CD8-positive, alpha-beta memory T cell (primary cell): ENCODE data around the gene EID2B. TPM values are rescaled to one million over a fixed set of nuclear protein-coding genes. Genes with fewer than 3 reads are reported as not detected.
A peak's percentile ranks its signal among the peaks of the same experiment; 100 is the strongest.

ENCODE experiments used
- CTCF ChIA-PET: fragments of 350-600 bp; sonication (Branson Sonifier 250); formaldehyde crosslinking; loops from one replicate; lab custom pipeline; 2021; ENCODE audit warnings: antibody characterized with exemption; lab: Charles Lee
- POLR2A ChIA-PET: fragments of 350-600 bp; sonication (Branson Sonifier 250); formaldehyde crosslinking; loops from one replicate; lab custom pipeline; 2021; ENCODE audit warnings: antibody characterized with exemption; lab: Charles Lee
- DNase-seq, 5 donors: peaks; one replicate each; pipeline versions ENCODE4 v3.0.0 to v3.0.0-alpha.2; 2020 to 2022; ENCODE audit warnings: mixed read lengths in 1 of 5
- H3K27ac ChIP-seq: one replicate; pipeline ENCODE4 v1.7.0; 2013; ENCODE audit warnings: low read depth, mild to moderate bottlenecking, low read length, moderate library complexity
- H3K27me3 ChIP-seq: 2 replicates; pipeline ENCODE4 v1.7.0; 2013; ENCODE audit warnings: low read length, mild to moderate bottlenecking; ENCODE audit not compliant: insufficient read depth, poor library complexity, severe bottlenecking
- H3K36me3 ChIP-seq: 2 replicates; pipeline ENCODE4 v1.7.0; 2013; ENCODE audit warnings: mild to moderate bottlenecking, low read length, moderate library complexity; ENCODE audit not compliant: insufficient read depth
- H3K4me1 ChIP-seq: 2 replicates; pipeline ENCODE4 v1.7.0; 2013; ENCODE audit warnings: mild to moderate bottlenecking, low read length, moderate library complexity; ENCODE audit not compliant: insufficient read depth
- H3K4me3 ChIP-seq: 2 replicates; pipeline ENCODE4 v1.7.0; 2013; ENCODE audit warnings: mild to moderate bottlenecking, low read length
- H3K9me3 ChIP-seq: 2 replicates; pipeline ENCODE4 v1.7.0; 2013; ENCODE audit warnings: mild to moderate bottlenecking, low read length
- H3K27ac Mint-ChIP-seq, 8 donors: one replicate each; pipeline ENCODE4 v1.8.0; 2020 to 2021; ENCODE audit warnings: mixed read lengths in 8 of 8, mild to moderate bottlenecking in 6 of 8, inconsistent platforms in 3 of 8, moderate library complexity in 3 of 8
- H3K27me3 Mint-ChIP-seq, 2 donors: one replicate each; pipeline ENCODE4 v1.8.0; 2020 to 2021; ENCODE audit warnings: mixed read lengths in 2 of 2, mild to moderate bottlenecking in 1 of 2, moderate library complexity in 1 of 2
- H3K36me3 Mint-ChIP-seq, 3 donors: one replicate each; pipeline ENCODE4 v1.8.0; 2020 to 2021; ENCODE audit warnings: mixed read lengths in 3 of 3, inconsistent platforms in 1 of 3, mild to moderate bottlenecking in 1 of 3
- H3K4me1 Mint-ChIP-seq, 3 donors: one replicate each; pipeline ENCODE4 v1.8.0; 2020 to 2021; ENCODE audit warnings: mixed read lengths in 3 of 3, inconsistent platforms in 1 of 3, mild to moderate bottlenecking in 1 of 3
- H3K4me3 Mint-ChIP-seq, 7 donors: one replicate each; pipeline ENCODE4 v1.8.0; 2020 to 2021; ENCODE audit warnings: mixed read lengths in 7 of 7, mild to moderate bottlenecking in 6 of 7, moderate library complexity in 4 of 7, inconsistent platforms in 2 of 7
- H3K9me3 Mint-ChIP-seq, 5 donors: one replicate each; pipeline ENCODE4 v1.8.0; 2020 to 2022; ENCODE audit warnings: mixed read lengths in 5 of 5, mild to moderate bottlenecking in 3 of 5, moderate library complexity in 2 of 5, inconsistent platforms in 1 of 5
- polyA plus RNA-seq: library from polyadenylated mRNA; unstranded; fragments of 300-500 nt; fragmentation: Illumina TruSeq; gene quantifications from one replicate; pipeline ENCODE4 v1.2.3, GENCODE V29; 2021
- total RNA-seq, 2 experiments: library from RNA; stranded (reverse); gene quantifications; one replicate each; pipeline ENCODE4 v1.2.3, GENCODE V29; 2021

Gene EID2B
- total and polyA plus RNA-seq, 3 experiments from 2014 or later = 3.4 to 8.5 (median 3.7) TPM

DNA sequence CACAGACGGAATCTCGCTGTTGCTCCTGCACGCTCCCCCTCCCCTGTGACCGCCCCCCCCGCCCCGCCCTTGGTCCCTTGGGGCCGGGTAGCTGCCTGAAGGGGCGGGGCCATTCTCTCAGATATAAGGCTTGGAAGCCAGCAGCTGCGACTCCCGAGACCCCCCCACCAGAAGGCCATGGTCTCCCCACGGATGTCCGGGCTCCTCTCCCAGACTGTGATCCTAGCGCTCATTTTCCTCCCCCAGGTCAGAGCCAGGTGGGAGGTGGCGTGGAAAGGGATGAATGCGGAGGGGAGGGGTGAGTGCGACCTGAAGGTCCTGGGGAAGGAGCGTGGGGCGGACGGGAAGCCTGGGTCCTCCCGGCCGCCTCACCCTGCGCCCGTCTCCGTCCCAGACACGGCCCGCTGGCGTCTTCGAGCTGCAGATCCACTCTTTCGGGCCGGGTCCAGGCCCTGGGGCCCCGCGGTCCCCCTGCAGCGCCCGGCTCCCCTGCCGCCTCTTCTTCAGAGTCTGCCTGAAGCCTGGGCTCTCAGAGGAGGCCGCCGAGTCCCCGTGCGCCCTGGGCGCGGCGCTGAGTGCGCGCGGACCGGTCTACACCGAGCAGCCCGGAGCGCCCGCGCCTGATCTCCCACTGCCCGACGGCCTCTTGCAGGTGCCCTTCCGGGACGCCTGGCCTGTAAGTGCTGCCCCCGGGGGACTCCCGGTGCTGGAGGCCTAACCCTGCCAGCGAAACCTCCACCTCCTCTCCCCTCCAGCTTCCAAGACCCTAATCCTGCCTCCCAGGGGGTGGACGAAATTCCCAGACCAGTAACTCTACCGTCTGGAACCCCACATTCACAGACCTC lies 33.6 kb downstream of the EID2B start, which contains the start of gene DLL3:
Gene DLL3 (plus strand): TSS at position 150 of the 845 bp plus-strand sequence. CDS start 28 bp downstream, at position 178.
- no peaks in the 10 kb centered on the region for H3K36me3 Mint-ChIP-seq
- peaks cover 0 to 4% (median 0%) of the 10 kb centered on the region in 5 donors for H3K9me3 Mint-ChIP-seq
- H3K9me3 ChIP-seq = no peaks in the 10 kb centered on the region
- H3K27me3 ChIP-seq = peaks cover 26% of the 10 kb centered on the region
- H3K4me3 Mint-ChIP-seq = peak within 1 kb of the TSS; percentile 49 to 89 (median 62)
- DNase-seq = no peak
- peak within 1 kb of the TSS; percentile 26 for H3K4me3 ChIP-seq
- peak within 1 kb of the TSS in 2 of 8 donors; percentile 17 to 53 for H3K27ac Mint-ChIP-seq
- no peaks in the 10 kb centered on the region for H3K36me3 ChIP-seq
- H3K27me3 Mint-ChIP-seq = peaks cover 35 to 54% of the 10 kb centered on the region in 2 donors
- ChIA-PET CTCF (interaction anchor here (1.0 to 1.5 kb wide), 2 partner anchors 21 to 34 kb away, joined by 3 to 8 read pairs; partner anchors contain the start of gene EID2B), POLR2A (interaction anchor here (0.7 kb wide), 1 partner anchor 244 kb away, joined by 4 read pairs; no protein-coding TSS in a partner anchor)
- H3K4me1 Mint-ChIP-seq = peaks cover 18 to 29% (median 19%) of the 10 kb centered on the region in 3 donors
- peaks cover 21% of the 10 kb centered on the region for H3K4me1 ChIP-seq
- no peak within 1 kb of the TSS for H3K27ac ChIP-seq

GRCh38 chr19:39497996-39498797 lies 34.5 kb downstream of the EID2B start:
- Histone ChIP-seq H3K4me1 (peaks cover 18% of the 10 kb centered on the region), H3K36me3 (no peaks in the 10 kb centered on the region), H3K4me3 (peak overlapping the region; percentile 26), H3K9me3 (no peaks in the 10 kb centered on the region), H3K27me3 (peaks cover 25% of the 10 kb centered on the region), H3K27ac (no peak overlapping the region)
- Mint-ChIP-seq H3K27me3 (peaks cover 29 to 45% of the 10 kb centered on the region in 2 donors), H3K4me3 (peak overlapping the region; percentile 25 to 89 (median 59)), H3K27ac (peak overlapping the region in 1 of 8 donors; percentile 36), H3K4me1 (peaks cover 15 to 25% (median 18%) of the 10 kb centered on the region in 3 donors), H3K9me3 (peaks cover 0 to 4% (median 0%) of the 10 kb centered on the region in 5 donors), H3K36me3 (no peaks in the 10 kb centered on the region)
- DNase-seq = no peak
- POLR2A ChIA-PET = interaction anchor here (0.5 kb wide), 1 partner anchor 16 kb away, joined by 5 read pairs; no protein-coding TSS in a partner anchor
- CTCF ChIA-PET = interaction anchor here (0.5 to 1.5 kb wide), 3 partner anchors 35 to 80 kb away, joined by 3 to 8 read pairs (median 3); partner anchors contain the start of gene EID2B

- H3K27me3 ChIP-seq = peaks cover 25% of the 10 kb centered on the region
- no peaks in the 10 kb centered on the region for H3K36me3 ChIP-seq
- H3K27ac ChIP-seq = no peak overlapping the region
- H3K4me3 ChIP-seq = no peak overlapping the region
- H3K4me3 Mint-ChIP-seq = peak overlapping the region in 1 of 7 donors; percentile 59
- H3K4me1 Mint-ChIP-seq = peaks cover 13 to 23% (median 18%) of the 10 kb centered on the region in 3 donors
- ChIA-PET POLR2A (no interaction called here), CTCF (interaction anchor here (0.7 to 1.5 kb wide), 2 partner anchors 35 to 57 kb away, joined by 3 to 8 read pairs; partner anchors contain the start of gene EID2B)
- peaks cover 0 to 2% (median 0%) of the 10 kb centered on the region in 3 donors for H3K36me3 Mint-ChIP-seq
- H3K27me3 Mint-ChIP-seq = peaks cover 28 to 43% of the 10 kb centered on the region in 2 donors
- peaks cover 15% of the 10 kb centered on the region for H3K4me1 ChIP-seq
- DNase-seq = no peak
- peaks cover 0 to 4% (median 0%) of the 10 kb centered on the region in 5 donors for H3K9me3 Mint-ChIP-seq
- H3K27ac Mint-ChIP-seq = no peak overlapping the region
- no peaks in the 10 kb centered on the region for H3K9me3 ChIP-seq
Observed at GRCh38 chr19:39497701-39497995, 35.0 kb downstream of the EID2B start.

GRCh38 chr19:39496063-39496462 lies 36.6 kb downstream of the EID2B start:
- Mint-ChIP-seq H3K36me3 (peaks cover 0 to 9% (median 0%) of the 10 kb centered on the region in 3 donors), H3K27ac (no peak overlapping the region)

GRCh38 chr19:39494661-39495060 lies 38.0 kb downstream of the EID2B start:
- Mint-ChIP-seq H3K4me3 (no peak overlapping the region), H3K4me1 (peaks cover 11 to 17% (median 14%) of the 10 kb centered on the region in 3 donors), H3K27ac (no peak overlapping the region), H3K36me3 (peaks cover 0 to 17% (median 0%) of the 10 kb centered on the region in 3 donors), H3K27me3 (peaks cover 19 to 24% of the 10 kb centered on the region in 2 donors), H3K9me3 (no peaks in the 10 kb centered on the region)
- peaks cover 6% of the 10 kb centered on the region for H3K36me3 ChIP-seq
- ChIA-PET POLR2A (no interaction called here), CTCF (interaction anchor here (1.0 to 1.2 kb wide), 2 partner anchors 20 to 56 kb away, joined by 3 to 4 read pairs; no protein-coding TSS in a partner anchor)
- H3K4me3 ChIP-seq = no peak overlapping the region
- peaks cover 10% of the 10 kb centered on the region for H3K27me3 ChIP-seq
- no peaks in the 10 kb centered on the region for H3K9me3 ChIP-seq
- H3K4me1 ChIP-seq = peaks cover 15% of the 10 kb centered on the region
- no peak overlapping the region for H3K27ac ChIP-seq
- no peak for DNase-seq

More at GRCh38 chr19:39496063-39496462, 36.6 kb downstream of the EID2B start:
- peak overlapping the region in 1 of 7 donors; percentile 36 for H3K4me3 Mint-ChIP-seq
- H3K27ac ChIP-seq = no peak overlapping the region
- no peaks in the 10 kb centered on the region for H3K9me3 ChIP-seq
- ChIA-PET CTCF (no interaction called here), POLR2A (interaction anchor here (0.6 kb wide), 1 partner anchor 472 kb away, joined by 3 read pairs; no protein-coding TSS in a partner anchor)
- peaks cover 28 to 36% of the 10 kb centered on the region in 2 donors for H3K27me3 Mint-ChIP-seq
- no peak overlapping the region for H3K4me3 ChIP-seq
- H3K9me3 Mint-ChIP-seq = peaks cover 0 to 4% (median 0%) of the 10 kb centered on the region in 5 donors
- peaks cover 15% of the 10 kb centered on the region for H3K4me1 ChIP-seq
- peaks cover 20% of the 10 kb centered on the region for H3K27me3 ChIP-seq
- no peak for DNase-seq
- peaks cover 13 to 23% (median 18%) of the 10 kb centered on the region in 3 donors for H3K4me1 Mint-ChIP-seq
- H3K36me3 ChIP-seq = no peaks in the 10 kb centered on the region

DNA sequence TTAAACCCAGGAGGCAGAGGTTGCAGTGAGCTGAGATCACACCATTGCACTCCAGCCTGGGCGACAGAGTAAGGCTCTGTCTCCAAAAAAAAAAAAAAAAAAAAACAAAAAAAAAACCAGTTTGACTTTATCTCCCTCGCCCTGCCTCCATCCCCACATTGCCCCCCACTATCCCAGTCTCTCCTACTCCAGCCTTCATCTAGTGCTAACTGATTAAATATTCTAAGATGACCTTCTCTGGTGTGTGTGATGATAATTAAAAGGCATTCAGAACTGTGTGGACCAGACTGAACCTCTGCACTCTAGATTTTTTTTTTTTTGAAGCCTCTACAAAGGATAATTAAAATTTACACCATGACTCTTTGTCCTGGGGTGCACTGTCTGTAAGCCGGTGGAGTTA lies 39.9 kb downstream of the EID2B start:
- CTCF ChIA-PET = interaction anchor here (1.7 kb wide), 1 partner anchor 10 kb away, joined by 6 read pairs; no protein-coding TSS in a partner anchor
- no peak overlapping the region for H3K4me3 Mint-ChIP-seq
- no peaks in the 10 kb centered on the region for H3K27me3 ChIP-seq
- peaks cover 0 to 36% (median 5%) of the 10 kb centered on the region in 3 donors for H3K36me3 Mint-ChIP-seq
- DNase-seq = no peak
- POLR2A ChIA-PET = no interaction called here
- peaks cover 1% of the 10 kb centered on the region for H3K4me1 ChIP-seq
- peaks cover 6 to 9% of the 10 kb centered on the region in 2 donors for H3K27me3 Mint-ChIP-seq
- H3K27ac ChIP-seq = no peak overlapping the region
- H3K4me1 Mint-ChIP-seq = no peaks in the 10 kb centered on the region
- no peak overlapping the region for H3K27ac Mint-ChIP-seq
- peaks cover 24% of the 10 kb centered on the region for H3K36me3 ChIP-seq
- no peaks in the 10 kb centered on the region for H3K9me3 ChIP-seq
- no peaks in the 10 kb centered on the region for H3K9me3 Mint-ChIP-seq
- H3K4me3 ChIP-seq = no peak overlapping the region

- CTCF ChIA-PET = interaction anchor here (1.7 kb wide), 1 partner anchor 11 kb away, joined by 6 read pairs; no protein-coding TSS in a partner anchor
- no peak overlapping the region for H3K4me3 ChIP-seq
- H3K4me3 Mint-ChIP-seq = no peak overlapping the region
- H3K27me3 Mint-ChIP-seq = peaks cover 6 to 9% of the 10 kb centered on the region in 2 donors
- H3K4me1 Mint-ChIP-seq = no peaks in the 10 kb centered on the region
- DNase-seq = no peak
- no peak overlapping the region for H3K27ac Mint-ChIP-seq
- H3K9me3 ChIP-seq = no peaks in the 10 kb centered on the region
- POLR2A ChIA-PET = interaction anchor here (0.5 kb wide), 1 partner anchor 38 kb away, joined by 3 read pairs; no protein-coding TSS in a partner anchor
- H3K4me1 ChIP-seq = no peaks in the 10 kb centered on the region
- H3K9me3 Mint-ChIP-seq = no peaks in the 10 kb centered on the region
- H3K27ac ChIP-seq = no peak overlapping the region
- peaks cover 24% of the 10 kb centered on the region for H3K36me3 ChIP-seq
- H3K36me3 Mint-ChIP-seq = peaks cover 0 to 37% (median 6%) of the 10 kb centered on the region in 3 donors
- H3K27me3 ChIP-seq = no peaks in the 10 kb centered on the region
Observed at GRCh38 chr19:39492225-39492624, 40.4 kb downstream of the EID2B start.
